ENCODE measurements around the gene CCDC70. TPM values are rescaled to one million over a fixed set of nuclear protein-coding genes. Genes with fewer than 3 reads are reported as not detected.
A peak's percentile ranks its signal among the peaks of the same experiment; 100 is the strongest.

Gene CCDC70
- under 1 TPM in 4 of 8 experiments, not detected in 4; 0.17 to 0.90 (median 0.28) TPM for total RNA-seq

DNA sequence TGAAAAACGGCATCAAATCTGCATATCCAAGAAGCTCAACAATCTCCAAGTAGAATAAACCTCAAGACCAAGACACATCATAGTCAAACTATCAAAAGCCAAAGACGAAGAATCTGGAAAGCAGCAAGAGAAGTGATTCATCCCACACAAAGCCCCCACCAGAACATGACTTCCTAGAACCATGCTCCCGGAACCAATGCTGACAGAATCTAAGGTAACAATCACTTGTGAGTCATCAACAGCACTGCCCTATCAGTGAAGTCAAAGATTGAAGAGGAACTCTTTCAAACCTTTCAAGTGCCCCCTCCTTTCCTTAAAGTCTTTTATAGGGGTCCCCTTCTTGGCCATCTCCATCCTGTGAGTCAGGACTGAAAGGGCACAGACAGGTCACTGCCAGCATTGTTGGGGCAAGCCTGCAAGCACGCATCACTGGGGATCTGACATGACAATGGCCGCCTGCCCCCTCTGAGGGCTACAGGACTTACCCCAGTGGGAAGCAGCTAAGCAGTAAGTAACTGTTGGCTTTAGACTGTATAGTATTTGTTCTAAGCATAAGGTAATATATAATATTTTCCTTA, at the start of gene CCDC70:
Gene CCDC70 (plus strand): TSS at position 247 of the 578 bp plus-strand sequence. CDS start 3,443 bp downstream, outside the sequence.
- no peak within 1 kb of the TSS for H3K4me3 ChIP-seq
- no peaks in the 10 kb centered on the region for H3K4me1 ChIP-seq (replicated peaks in 1 of 2)
- H3K27ac ChIP-seq, result no peak within 1 kb of the TSS
- in situ Hi-C loops (cut with MboI; ENCODE audit: low pct_unique_long_range_greater_than_20kb in 2 of 9, low sequenced_read_pairs in 9 of 9, unreplicated experiment in 9 of 9), result no loop called here
- WGBS, 10 experiments, result 41 to 100% (median 77%) methylated on average over 1 to 5 of the region's 5 CpGs; no CpG with 5 or more reads in 1 of the 10 experiments
- ATAC-seq (replicated peaks in 6 of 8), result no peak

DNA sequence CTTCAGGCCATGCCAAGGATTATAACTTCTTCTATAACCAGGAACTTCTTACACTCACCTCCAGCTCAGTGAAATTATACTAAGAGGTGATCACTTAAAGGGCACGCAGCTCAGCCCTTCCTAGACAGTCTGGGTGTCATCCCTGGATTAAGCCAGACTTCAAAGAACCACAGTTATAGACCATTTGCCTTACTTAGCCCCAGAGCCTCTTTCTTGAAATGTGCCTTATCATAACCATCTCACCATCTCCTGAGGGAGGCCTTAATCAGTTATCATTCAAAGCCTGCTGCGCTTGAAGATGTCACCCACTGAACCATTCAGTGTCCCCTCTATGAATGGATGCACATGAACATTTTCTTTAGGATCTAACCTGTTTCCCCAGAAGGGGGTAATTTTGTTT, 47.7 kb upstream of the CCDC70 start:
- ATAC-seq (replicated peaks in 6 of 8), result no peak
- 83 to 100% (median 100%) methylated on average over 1 to 2 of the region's 2 CpGs; no CpG with 5 or more reads in 2 of the 10 experiments for WGBS, 10 experiments
- H3K4me1 ChIP-seq (replicated peaks in 1 of 2), result peaks cover 0 to 4% of the 10 kb centered on the region in 2 donors
- no peak overlapping the region for H3K4me3 ChIP-seq
- in situ Hi-C loops (cut with MboI; ENCODE audit: low pct_unique_long_range_greater_than_20kb in 2 of 9, low sequenced_read_pairs in 9 of 9, unreplicated experiment in 9 of 9), result loop anchor here in 3 of 9 experiments (25.0 kb wide), 1 partner anchor 323 kb away; the partner anchor contains the start of gene NEK5 (in 3 of the 3)
- no peak overlapping the region for H3K27ac ChIP-seq

DNA sequence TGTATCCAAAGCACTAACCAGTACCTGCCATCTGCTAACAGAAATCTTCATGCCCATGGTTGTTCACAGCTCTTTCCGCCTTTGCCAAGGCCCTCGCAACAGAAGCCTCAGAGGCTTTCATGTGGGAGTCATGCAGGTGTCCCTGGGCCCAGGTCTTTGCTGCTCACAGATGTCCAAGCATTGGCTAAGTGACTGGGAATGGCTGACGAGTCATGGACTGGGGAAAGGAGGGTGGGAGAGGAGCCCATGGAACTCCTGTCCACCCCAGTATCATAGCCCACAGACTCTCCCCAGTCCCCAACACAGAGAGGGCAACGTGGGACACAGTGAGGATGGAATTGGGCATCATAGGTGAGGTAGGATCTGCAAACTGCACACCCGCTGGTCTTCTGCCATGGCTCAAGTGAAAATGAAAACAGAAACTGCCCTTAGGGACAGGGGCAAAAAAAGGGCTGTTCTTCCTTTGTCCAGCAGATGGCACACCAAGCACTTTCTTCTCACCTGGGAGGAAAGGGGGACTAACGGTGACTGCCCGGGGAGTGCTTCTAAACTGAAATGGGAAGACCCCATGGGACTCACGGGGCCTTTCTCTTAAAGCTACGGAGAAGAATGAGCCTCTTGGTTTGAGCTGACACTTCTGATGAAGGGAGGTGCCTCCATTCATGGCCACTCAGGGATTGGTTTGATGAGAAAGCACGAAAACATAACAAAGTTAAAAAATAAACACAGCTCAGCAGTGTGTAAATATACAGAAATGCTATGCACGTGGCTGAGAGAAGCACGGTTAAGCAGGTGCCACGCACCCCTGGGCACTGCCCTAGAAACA, 46.7 kb upstream of the CCDC70 start:
- no peak overlapping the region for H3K4me3 ChIP-seq
- in situ Hi-C loops (cut with MboI; ENCODE audit: low pct_unique_long_range_greater_than_20kb in 2 of 9, low sequenced_read_pairs in 9 of 9, unreplicated experiment in 9 of 9), result loop anchor here in 3 of 9 experiments (25.0 kb wide), 1 partner anchor 322 kb away; the partner anchor contains the start of gene NEK5 (in 3 of the 3)
- H3K27ac ChIP-seq, result no peak overlapping the region
- H3K4me1 ChIP-seq (replicated peaks in 1 of 2), result peaks cover 0 to 4% of the 10 kb centered on the region in 2 donors
- ATAC-seq (replicated peaks in 6 of 8), result peak; percentile 39 to 93 (median 70)
- WGBS, 10 experiments, result 7 to 100% (median 27%) methylated on average over 1 to 11 of the region's 13 CpGs

DNA sequence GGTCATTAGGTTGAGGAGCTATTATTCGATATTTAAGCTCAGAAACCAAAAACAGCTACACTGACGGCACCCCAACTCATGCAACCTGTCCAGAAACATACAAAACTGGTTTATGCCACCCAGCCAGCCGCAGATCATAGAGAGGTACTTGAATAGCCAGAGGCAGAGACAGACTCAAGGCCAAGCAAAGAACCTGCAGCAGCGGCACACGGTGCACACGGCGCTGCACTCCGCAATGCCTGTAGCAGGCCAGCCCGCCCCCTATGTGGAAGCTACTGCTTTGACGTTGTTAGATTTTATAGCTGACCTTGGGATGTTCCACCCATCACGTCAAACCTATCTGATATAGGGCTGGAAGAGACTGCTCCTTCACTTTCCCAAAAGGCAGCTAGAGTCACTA, 45.9 kb upstream of the CCDC70 start:
- ATAC-seq (replicated peaks in 6 of 8), result no peak
- 50 to 100% (median 80%) methylated on average over 1 to 6 of the region's 11 CpGs; no CpG with 5 or more reads in 3 of the 10 experiments for WGBS, 10 experiments
- H3K4me1 ChIP-seq (replicated peaks in 1 of 2), result peaks cover 0 to 4% of the 10 kb centered on the region in 2 donors
- H3K27ac ChIP-seq, result no peak overlapping the region
- H3K4me3 ChIP-seq, result no peak overlapping the region
- in situ Hi-C loops (cut with MboI; ENCODE audit: low pct_unique_long_range_greater_than_20kb in 2 of 9, low sequenced_read_pairs in 9 of 9, unreplicated experiment in 9 of 9), result loop anchor here in 3 of 9 experiments (25.0 kb wide), 1 partner anchor 321 kb away; the partner anchor contains the start of gene NEK5 (in 3 of the 3)

DNA sequence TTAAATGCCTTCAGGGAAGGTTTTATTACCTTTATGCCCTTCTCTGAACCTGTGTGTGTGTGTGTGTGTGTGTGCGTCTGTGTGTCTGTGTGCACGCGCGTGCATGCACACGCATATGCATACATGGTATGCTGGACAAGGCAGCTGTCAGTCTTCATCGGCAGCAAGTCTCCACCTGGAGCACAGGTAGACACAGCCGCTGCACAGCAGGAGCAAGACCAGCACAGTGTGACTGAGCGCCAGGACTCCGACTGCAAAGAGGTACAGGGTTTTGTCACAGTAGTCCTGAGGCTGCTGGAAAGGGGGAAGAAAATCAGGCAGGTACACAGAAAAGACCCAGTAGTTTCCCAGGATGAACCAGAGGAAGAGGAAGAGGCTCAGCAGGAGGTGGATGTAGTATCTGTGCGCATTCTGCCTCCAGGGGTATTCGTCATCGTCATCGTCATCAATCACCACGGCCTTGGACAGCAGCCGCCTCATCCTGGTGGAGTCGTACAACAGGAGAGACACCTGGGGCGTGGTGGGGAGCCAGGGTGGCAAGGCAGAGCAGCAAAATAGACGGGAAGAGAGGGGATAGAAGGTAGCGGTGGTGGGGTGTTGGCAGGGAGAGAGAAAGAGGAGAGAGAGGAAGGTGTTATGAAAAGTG, 45.0 kb upstream of the CCDC70 start:
- in situ Hi-C loops (cut with MboI; ENCODE audit: low pct_unique_long_range_greater_than_20kb in 2 of 9, low sequenced_read_pairs in 9 of 9, unreplicated experiment in 9 of 9), result loop anchor here in 3 of 9 experiments (25.0 kb wide), 1 partner anchor 321 kb away; the partner anchor contains the start of gene NEK5 (in 3 of the 3)
- Histone ChIP-seq H3K4me1 (replicated peaks in 1 of 2) (peaks cover 0 to 4% of the 10 kb centered on the region in 2 donors), H3K4me3 (no peak overlapping the region), H3K27ac (no peak overlapping the region)
- no peak for ATAC-seq (replicated peaks in 6 of 8)
- 19 to 95% (median 69%) methylated on average over 1 to 11 of the region's 19 CpGs; no CpG with 5 or more reads in 1 of the 10 experiments for WGBS, 10 experiments

DNA sequence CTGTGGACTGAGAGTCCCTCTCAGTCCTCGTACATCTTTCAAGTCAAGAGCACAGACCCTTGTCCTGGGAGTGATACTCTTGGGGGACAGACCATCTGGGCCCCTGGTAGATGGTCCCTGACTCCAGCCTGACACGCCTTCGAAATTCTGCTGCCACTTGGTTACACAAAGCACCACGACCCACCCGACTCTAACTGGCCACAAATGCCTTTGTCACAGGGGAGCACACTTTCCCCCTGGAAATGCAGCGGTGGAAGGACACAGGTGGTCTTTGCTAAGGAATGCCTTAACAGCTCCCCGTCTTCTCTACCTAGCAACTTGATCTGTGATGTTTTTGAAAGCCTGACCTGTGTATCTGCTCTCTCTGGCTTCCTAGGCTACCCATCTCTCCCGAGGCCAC, 44.1 kb upstream of the CCDC70 start:
- no peak for ATAC-seq (replicated peaks in 6 of 8)
- Histone ChIP-seq H3K27ac (no peak overlapping the region), H3K4me1 (replicated peaks in 1 of 2) (peaks cover 0 to 4% of the 10 kb centered on the region in 2 donors), H3K4me3 (no peak overlapping the region)
- WGBS, 10 experiments, result 52 to 80% (median 78%) methylated on average over 1 to 7 of the region's 8 CpGs; no CpG with 5 or more reads in 6 of the 10 experiments
- in situ Hi-C loops (cut with MboI; ENCODE audit: low pct_unique_long_range_greater_than_20kb in 2 of 9, low sequenced_read_pairs in 9 of 9, unreplicated experiment in 9 of 9), result loop anchor here in 3 of 9 experiments (25.0 kb wide), 1 partner anchor 320 kb away; the partner anchor contains the start of gene NEK5 (in 3 of the 3)

DNA sequence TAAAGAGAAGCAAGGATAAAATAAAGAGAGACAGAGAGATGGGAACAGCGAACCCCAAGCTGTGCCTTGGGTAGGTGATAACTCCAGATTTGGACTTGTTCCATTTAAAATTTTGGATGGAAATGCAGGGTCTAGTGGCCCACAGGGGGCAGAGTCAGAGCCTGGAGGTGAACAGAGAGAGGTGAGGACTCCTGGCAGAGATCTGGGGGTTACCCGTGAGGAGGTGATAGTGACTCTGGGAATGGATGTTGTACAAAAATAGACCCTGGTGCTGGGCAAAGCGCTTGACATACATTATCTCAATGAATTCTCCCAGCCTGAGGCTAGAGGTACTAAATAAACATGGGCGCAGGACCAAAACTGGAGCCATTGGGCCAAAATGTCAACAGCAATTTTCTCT, 43.5 kb upstream of the CCDC70 start:
- Histone ChIP-seq H3K4me1 (replicated peaks in 1 of 2) (peaks cover 0 to 4% of the 10 kb centered on the region in 2 donors), H3K27ac (no peak overlapping the region), H3K4me3 (no peak overlapping the region)
- in situ Hi-C loops (cut with MboI; ENCODE audit: low pct_unique_long_range_greater_than_20kb in 2 of 9, low sequenced_read_pairs in 9 of 9, unreplicated experiment in 9 of 9), result loop anchor here in 3 of 9 experiments (25.0 kb wide), 1 partner anchor 319 kb away; the partner anchor contains the start of gene NEK5 (in 3 of the 3)
- 47 to 100% (median 95%) methylated on average over 1 to 4 of the region's 4 CpGs; no CpG with 5 or more reads in 3 of the 10 experiments for WGBS, 10 experiments
- no peak for ATAC-seq (replicated peaks in 6 of 8)

DNA sequence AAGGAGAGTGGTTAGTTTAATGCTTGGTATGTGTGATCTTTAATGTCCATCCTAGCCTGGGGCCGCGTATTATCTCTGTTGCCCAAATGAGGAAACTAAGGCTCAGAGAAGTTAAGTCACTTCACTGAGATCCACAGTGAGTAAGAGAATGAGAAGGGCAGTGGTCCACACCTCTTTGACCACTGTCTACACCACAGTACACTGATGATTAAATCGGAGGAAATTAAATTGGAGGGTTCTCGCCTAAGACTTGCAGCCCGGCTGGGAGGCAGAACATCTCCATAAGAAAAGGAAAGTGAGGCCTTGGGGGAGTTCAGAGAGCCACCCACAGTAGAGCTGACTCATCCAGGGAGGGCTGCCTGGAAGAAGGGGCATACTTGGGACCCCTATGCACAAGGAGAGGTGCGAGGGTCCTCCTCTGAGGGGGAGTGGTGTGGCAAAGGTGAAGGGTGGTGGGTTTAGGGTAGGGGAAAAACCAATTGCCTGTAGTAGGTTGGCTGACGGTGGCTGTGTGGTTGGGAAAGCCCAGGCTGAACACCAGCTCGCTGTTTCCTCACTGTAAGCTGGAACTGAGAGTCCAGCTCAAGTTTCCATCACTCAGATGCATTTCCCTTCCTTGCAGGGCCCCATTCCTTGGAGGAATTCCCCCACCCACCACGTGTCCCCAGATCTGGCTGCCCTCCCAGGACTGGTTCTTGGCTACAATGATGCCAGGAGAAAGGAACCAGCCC, 42.8 kb upstream of the CCDC70 start:
- in situ Hi-C loops (cut with MboI; ENCODE audit: low pct_unique_long_range_greater_than_20kb in 2 of 9, low sequenced_read_pairs in 9 of 9, unreplicated experiment in 9 of 9), result loop anchor here in 3 of 9 experiments (25.0 kb wide), 1 partner anchor 318 kb away; the partner anchor contains the start of gene NEK5 (in 3 of the 3)
- ATAC-seq (replicated peaks in 6 of 8), result peak in 3 of 8 experiments; percentile 25 to 83 (median 66)
- WGBS, 10 experiments, result 31 to 100% (median 82%) methylated on average over 2 to 6 of the region's 9 CpGs; no CpG with 5 or more reads in 2 of the 10 experiments
- Histone ChIP-seq H3K27ac (no peak overlapping the region), H3K4me1 (replicated peaks in 1 of 2) (peaks cover 0 to 4% of the 10 kb centered on the region in 2 donors), H3K4me3 (no peak overlapping the region)

DNA sequence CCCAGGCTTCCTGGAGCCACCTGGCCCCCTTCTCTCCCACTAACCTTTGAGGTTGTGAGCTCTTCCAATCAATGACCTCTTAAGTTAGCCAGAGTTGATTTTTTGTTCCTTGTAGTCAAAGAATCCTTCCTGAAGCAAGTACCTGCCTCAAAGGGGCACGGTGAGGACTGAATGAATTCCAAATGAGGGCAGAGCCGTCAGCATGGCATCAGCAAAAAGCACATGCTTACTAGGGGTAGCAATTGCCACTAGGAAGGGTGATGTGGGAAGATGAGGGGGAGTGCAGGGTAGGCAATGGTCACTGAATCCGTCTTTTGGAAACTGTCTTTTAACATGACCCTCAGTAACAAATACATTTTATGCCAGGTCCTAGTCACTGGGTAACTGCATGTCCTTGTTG, 42.2 kb upstream of the CCDC70 start:
- no peak for ATAC-seq (replicated peaks in 6 of 8)
- in situ Hi-C loops (cut with MboI; ENCODE audit: low pct_unique_long_range_greater_than_20kb in 2 of 9, low sequenced_read_pairs in 9 of 9, unreplicated experiment in 9 of 9), result loop anchor here in 3 of 9 experiments (25.0 kb wide), 1 partner anchor 318 kb away; the partner anchor contains the start of gene NEK5 (in 3 of the 3)
- no peak overlapping the region for H3K27ac ChIP-seq
- no peak overlapping the region for H3K4me3 ChIP-seq
- 40 to 100% (median 83%) methylated on average over 1 to 3 of the region's 3 CpGs; no CpG with 5 or more reads in 5 of the 10 experiments for WGBS, 10 experiments
- H3K4me1 ChIP-seq (replicated peaks in 1 of 2), result peaks cover 0 to 4% of the 10 kb centered on the region in 2 donors

DNA sequence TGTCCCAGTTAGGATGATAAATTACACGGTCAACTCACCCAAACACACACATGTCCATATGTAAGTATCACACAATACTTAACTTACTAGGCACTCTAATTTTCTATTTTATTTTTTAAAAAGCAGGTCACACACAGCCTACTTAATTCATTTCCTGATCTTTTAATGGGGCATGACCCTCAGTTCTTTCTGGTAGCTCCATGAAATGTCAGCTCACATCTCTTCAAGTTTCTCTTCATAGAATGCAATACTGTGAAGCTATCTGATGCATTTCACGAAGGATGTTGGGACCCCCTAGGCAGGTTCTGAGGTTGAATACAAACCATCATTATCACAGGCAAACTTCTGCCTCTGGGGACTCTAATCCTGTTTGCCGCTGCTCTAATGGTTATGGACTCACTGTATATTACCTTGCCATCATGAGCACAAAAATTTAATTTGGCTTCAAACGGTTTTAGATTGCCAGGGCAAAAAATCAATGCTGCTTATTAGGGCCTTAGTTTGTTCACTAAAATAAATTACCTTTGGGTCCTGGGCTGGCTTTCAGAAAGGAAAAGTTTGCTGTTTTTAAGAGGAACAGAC, 41.7 kb upstream of the CCDC70 start:
- Histone ChIP-seq H3K27ac (no peak overlapping the region), H3K4me1 (replicated peaks in 1 of 2) (peaks cover 0 to 7% of the 10 kb centered on the region in 2 donors), H3K4me3 (no peak overlapping the region)
- WGBS, 10 experiments, result 37 to 93% (median 69%) methylated on average over 1 to 4 of the region's 4 CpGs; no CpG with 5 or more reads in 1 of the 10 experiments
- ATAC-seq (replicated peaks in 6 of 8), result no peak
- in situ Hi-C loops (cut with MboI; ENCODE audit: low pct_unique_long_range_greater_than_20kb in 2 of 9, low sequenced_read_pairs in 9 of 9, unreplicated experiment in 9 of 9), result loop anchor here in 4 of 9 experiments (10.0 to 25.0 kb wide), 2 partner anchors 315 to 317 kb away; partner anchors contain the start of gene NEK5 (in 3 of the 4)

DNA sequence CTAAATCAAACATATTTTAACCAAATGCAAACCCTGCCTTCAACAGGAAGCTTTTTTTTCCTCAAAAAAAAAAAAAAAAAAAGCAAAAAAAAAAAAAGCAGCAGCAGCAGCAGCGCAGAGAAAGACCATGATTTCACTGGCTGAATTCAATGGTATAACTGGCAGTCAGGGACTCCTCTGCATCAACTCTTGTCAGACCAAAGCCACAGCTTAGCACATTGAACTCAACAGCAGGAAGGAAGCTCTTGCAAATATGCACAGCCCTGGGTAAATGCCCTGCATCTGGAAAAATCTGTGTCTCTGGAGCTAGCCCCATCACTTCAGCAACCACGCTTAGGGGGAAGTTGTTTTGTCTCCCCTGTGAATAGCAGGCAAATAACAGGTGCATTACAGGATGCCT, 40.2 kb upstream of the CCDC70 start:
- Histone ChIP-seq H3K27ac (no peak overlapping the region), H3K4me1 (replicated peaks in 1 of 2) (peaks cover 0 to 2% of the 10 kb centered on the region in 2 donors), H3K4me3 (no peak overlapping the region)
- WGBS, 10 experiments, result 0 to 100% (median 67%) methylated on average over 1 to 2 of the region's 2 CpGs; no CpG with 5 or more reads in 3 of the 10 experiments
- in situ Hi-C loops (cut with MboI; ENCODE audit: low pct_unique_long_range_greater_than_20kb in 2 of 9, low sequenced_read_pairs in 9 of 9, unreplicated experiment in 9 of 9), result loop anchor here in 4 of 9 experiments (10.0 to 25.0 kb wide), 2 partner anchors 313 to 316 kb away; partner anchors contain the start of gene NEK5 (in 3 of the 4)
- ATAC-seq (replicated peaks in 6 of 8), result no peak

Data from motor neuron (in vitro differentiated cells).